ENCODE data around the gene STOML1.

DNA sequence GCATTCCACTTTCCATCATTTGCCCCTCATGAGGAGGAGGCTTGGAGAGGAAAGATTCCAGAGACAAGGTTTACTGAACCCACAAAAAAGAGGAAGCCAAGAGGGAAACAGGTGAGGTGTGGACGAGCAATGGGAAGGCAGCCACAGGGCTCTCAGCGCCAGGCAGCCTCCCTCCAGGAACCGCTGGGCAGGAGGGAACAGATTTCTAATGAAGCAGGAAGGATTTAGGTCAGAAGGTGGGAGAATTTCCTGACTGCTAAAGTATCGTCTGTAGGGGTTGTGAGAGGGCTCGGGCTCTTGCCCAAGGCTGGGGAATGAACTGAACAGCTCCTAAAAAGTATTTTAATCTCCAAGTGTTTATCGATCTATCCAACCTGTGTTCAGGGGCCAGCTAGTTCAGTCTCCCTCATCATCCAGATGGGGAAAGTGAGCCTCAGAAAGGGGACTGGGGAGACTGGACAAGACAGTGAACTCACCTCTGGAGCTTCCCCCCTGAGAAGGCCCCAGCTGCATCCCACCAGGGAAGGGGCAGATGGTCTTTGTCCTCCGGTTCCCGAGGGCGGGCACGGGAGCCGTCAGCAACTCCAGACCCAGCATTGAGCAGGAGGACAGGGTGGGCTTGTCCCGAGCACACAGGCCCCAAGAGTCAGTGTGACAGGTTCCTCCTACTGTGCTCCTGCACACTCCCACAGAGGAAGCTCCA lies 55.4 kb downstream of the STOML1 start:
- TF ChIP-seq, protein P1, sequence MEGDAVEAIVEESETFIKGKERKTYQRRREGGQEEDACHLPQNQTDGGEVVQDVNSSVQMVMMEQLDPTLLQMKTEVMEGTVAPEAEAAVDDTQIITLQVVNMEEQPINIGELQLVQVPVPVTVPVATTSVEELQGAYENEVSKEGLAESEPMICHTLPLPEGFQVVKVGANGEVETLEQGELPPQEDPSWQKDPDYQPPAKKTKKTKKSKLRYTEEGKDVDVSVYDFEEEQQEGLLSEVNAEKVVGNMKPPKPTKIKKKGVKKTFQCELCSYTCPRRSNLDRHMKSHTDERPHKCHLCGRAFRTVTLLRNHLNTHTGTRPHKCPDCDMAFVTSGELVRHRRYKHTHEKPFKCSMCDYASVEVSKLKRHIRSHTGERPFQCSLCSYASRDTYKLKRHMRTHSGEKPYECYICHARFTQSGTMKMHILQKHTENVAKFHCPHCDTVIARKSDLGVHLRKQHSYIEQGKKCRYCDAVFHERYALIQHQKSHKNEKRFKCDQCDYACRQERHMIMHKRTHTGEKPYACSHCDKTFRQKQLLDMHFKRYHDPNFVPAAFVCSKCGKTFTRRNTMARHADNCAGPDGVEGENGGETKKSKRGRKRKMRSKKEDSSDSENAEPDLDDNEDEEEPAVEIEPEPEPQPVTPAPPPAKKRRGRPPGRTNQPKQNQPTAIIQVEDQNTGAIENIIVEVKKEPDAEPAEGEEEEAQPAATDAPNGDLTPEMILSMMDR (IDR thresholded peaks at IDR 0.05): no peak
- no peak for TF ChIP-seq EP300 (IDR thresholded peaks at IDR 0.05)
